GM21360 (cell line): ENCODE measurements around the gene EYS.
A peak's percentile ranks its signal among the peaks of the same experiment; 100 is the strongest.
"Not testable (repeated sequence)": the region's sequence is repeated elsewhere in the genome, so short reads cannot be mapped to it uniquely, and the experiment has no call there.

Source experiments
- ATAC-seq: cut with Tn5 transposase; IDR thresholded peaks from one replicate; pipeline ENCODE4 v1.9.1; 2021; ENCODE audit warnings: mild to moderate bottlenecking, moderate library complexity; ENCODE audit not compliant: unreplicated experiment

Gene EYS

DNA sequence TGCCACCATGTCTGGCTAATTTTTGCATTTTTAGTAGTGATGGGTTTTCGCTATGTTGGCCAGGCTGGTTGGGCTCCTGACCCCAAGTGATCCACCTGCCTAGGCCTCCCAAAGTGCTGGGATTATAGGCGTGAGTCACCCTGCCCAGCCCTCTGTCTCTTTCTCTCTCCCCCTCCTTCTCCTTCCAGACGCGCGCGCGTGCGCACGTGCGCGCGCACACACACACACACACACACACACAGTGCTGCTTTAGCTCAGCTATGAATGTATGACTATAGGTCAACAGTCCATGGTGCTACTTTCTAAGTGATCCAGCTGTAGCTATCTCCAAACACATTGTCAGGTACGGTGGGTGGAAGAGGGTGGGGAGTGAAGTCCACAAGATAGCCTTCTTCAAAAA is 1621.9 kb downstream of the EYS start:
- ATAC-seq = no peak

- ATAC-seq = no peak
Observed at GRCh38 chr6:64084185-64084663, 1622.8 kb downstream of the EYS start.

GRCh38 chr6:64083261-64083660 is 1623.8 kb downstream of the EYS start:
- no peak for ATAC-seq

- peak; percentile 67 for ATAC-seq
Observed at GRCh38 chr6:64081453-64081852, 1625.6 kb downstream of the EYS start.

GRCh38 chr6:64074981-64075380 is 1632.0 kb downstream of the EYS start:
- ATAC-seq = no peak

DNA sequence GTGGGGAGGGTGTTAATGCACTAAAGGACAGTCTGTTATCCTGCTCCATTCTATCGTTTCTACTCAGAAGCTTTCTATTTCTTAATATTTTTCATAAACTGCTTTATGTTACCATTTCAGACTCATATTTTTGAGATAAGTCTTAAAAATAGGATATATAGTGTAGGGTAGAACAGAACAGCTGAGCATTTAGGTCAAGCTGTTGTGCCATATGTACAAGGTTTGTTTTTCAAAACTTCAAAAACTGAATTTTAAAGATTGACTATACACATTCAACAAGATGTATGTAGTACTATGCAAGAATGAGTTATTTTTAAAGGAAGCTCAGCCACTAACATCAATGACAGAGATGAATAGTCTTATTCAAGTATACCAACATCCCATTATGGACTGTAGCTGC is 1634.3 kb downstream of the EYS start:
- no peak for ATAC-seq

DNA sequence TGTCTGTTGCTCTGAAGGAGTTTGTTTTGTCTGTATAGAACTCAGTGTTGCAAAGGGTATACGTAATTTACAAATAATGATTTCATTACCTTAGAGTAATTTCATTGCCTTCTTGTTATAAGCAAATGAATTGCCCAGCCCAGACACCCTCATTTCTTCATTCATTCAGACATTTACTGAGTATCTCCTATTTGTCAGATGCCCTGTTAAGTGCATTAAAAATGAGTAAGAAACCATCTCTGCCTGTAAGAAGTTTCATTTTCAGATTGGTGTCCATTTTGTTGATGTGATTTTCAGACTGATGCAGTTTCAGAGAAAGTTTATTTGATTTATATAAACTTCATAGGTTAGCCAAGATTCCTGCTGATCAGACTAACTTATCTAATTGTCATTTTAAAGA is 1642.1 kb downstream of the EYS start:
- ATAC-seq = no peak

GRCh38 chr6:64062960-64063683 is 1643.9 kb downstream of the EYS start:
- no peak for ATAC-seq

DNA sequence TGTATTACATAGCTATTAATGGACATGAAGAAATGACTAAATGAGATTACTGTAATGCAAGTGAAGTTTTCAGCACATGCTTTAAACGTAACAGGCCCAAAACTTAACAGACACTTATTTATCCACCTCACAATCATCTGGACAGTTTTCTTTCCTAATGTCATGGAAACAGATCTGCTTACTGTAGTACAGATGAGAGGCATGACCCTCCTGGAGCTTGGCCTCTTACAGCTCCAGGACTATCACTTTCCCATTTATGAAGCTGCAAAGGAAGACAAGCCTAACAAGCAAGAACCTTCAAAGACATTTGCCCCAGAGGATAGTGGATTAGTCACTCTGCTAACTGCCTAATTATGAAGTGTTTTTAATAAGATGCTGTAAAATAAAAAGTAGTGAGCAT is 1652.2 kb downstream of the EYS start:
- no peak for ATAC-seq

- no peak for ATAC-seq
Observed at GRCh38 chr6:64050590-64050989, 1656.4 kb downstream of the EYS start.

DNA sequence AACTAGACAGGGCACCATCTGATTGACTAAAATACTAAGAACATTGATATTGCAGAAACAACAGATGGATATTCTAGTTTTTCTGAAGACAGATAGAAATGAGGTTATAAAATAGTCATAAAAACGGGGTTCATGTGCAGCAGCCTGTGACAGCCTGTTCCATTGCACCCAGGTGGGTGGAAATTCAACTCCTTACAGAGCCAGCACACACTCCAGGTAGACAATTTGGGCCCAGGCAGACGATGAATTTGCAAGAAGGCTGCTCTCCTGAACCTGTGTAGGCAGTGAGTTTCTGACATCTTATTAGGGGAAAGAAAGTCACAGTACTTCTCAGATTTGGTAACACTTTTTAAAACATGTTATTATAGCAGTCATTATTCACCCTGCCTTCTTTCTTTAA is 1657.3 kb downstream of the EYS start:
- no peak for ATAC-seq

DNA sequence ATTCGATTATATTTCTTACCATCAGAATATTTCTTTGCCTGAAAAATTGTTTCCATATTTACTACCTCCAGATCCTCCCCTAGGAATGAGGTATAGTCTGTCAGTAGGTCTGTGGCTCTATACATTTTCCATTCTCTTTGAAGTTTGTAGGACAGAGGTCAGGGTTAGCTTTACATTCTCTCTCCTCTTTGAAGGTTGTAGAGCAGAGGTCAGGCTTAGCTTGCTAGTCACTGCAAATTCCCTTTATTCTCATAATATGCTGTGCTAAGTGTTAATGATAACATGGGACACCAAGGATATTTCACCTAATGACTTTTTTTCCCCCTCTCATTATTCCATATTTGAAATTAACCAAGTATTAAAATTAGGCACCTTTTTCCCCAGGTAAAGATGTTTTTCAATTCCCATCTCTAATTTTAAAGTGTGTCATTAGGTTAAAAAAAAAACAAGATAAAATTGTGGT is 1660.2 kb downstream of the EYS start:
- no peak for ATAC-seq

DNA sequence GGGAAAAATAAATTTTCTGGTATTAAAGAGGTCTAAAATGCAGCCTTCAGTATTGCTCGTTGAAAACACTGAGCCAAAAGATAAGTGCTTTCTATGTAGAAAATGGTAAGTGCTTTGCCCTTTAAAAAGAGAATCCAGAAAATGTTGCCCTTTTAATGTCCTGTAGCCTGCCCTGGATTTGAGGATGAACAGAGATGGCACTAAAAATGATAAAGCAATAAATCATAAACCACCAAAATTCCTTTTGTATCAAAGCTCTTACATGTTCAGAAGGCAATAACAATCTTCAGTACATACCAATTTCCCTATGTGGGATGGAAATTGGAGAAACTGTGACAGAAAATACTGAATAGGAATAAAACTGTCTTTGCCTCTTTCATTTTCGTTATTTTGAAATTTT is 1665.7 kb downstream of the EYS start:
- no peak for ATAC-seq

- ATAC-seq = no peak
Observed at GRCh38 chr6:64040113-64040512, 1666.9 kb downstream of the EYS start.

GRCh38 chr6:64037427-64037826 is 1669.6 kb downstream of the EYS start:
- ATAC-seq = no peak

DNA sequence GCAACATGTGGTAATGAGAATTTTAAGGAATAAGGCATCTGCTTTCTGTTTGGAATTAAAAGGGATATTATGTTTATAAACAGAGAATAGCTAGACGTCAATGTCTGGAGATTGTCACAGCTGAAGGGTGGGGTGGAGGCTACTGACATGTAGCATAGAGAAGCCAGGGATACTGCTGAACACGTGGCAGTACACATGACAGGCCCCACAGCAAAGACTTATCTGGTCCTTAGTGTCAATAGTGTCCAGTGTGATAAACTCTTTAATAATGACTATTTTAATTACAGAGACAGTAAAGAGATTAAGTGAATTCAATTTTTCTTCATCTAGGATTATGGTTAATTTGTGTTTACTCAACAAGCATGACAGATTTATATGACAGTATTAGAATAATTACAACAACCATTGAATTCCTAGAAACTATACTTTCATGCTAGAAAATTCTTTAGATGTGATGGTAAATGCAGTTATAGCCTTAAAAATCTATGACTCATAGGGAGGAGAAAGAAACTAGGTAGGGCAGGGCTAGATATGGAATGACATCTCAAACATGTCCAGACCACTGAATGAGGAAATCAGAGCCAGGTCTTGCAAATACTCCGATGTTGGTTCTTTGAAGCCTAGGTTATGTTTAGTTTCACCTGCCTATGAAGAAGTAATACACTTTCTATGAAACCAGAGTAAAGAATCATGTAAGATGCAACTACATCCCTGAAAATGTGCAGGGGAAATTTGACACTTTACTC is 1671.9 kb downstream of the EYS start:
- no peak for ATAC-seq

DNA sequence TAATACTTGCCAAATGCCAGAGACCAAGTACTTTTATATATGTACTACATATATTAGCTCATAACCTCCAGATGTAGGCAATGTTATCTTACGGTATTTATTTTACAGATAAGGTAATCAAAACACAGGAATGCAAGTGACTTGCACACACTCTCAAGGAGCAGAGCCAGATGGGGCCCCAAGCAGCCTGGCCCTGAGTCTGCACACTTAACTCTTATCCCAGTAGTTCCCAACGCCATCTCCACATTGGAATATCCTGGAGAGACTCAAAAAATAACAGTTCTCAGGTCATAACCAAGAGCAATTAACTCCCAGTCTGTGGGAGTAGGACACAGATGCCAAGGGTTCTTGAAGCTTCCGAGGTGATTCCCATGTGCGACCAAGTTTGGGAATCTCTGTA is 1672.7 kb downstream of the EYS start:
- ATAC-seq = no peak

- ATAC-seq = not testable (repeated sequence)
Observed at GRCh38 chr6:64030950-64031618, 1675.9 kb downstream of the EYS start.

DNA sequence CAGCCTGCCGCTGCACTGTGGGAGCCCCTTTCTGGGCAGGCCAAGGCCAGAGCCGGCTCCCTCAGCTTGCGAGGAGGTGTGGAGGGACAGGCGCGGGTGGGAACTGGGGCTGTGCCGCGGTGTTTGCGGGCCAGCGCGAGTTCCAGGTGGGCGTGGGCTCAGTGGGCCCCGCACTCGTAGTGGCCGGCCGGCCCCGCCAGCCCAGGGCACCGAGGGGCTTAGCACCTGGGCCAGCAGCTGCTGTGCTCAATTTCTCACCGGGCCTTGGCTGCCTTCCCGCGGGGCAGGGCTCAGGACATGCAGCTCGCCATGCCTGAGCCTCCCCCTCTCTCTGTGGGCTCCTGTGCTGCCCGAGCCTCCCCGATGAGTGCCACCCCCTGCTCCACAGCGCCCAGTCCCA is 1683.3 kb downstream of the EYS start:
- no peak for ATAC-seq

DNA sequence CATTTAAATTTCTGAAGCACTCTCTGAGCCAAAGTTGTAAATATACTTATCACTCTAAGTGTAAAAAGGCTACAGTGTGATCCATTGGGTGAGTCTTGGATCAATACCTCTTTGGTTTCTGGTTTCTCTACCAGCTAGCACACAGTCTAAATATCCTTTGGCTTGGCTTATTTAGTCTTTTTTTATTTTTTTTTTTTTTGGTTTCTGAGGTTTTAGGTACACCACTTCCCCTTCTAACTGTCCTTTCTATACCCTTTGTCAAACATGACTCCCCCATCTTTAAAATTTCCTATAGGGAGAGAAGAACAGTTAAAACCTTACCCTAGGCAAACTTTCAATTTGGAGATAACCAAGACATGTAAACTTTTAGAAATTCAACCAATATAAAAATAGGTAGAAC is 1692.4 kb downstream of the EYS start:
- ATAC-seq = no peak

- ATAC-seq = no peak
Observed at GRCh38 chr6:64013011-64013410, 1694.0 kb downstream of the EYS start.
